ENCODE results near the gene CNOT2.

DNA sequence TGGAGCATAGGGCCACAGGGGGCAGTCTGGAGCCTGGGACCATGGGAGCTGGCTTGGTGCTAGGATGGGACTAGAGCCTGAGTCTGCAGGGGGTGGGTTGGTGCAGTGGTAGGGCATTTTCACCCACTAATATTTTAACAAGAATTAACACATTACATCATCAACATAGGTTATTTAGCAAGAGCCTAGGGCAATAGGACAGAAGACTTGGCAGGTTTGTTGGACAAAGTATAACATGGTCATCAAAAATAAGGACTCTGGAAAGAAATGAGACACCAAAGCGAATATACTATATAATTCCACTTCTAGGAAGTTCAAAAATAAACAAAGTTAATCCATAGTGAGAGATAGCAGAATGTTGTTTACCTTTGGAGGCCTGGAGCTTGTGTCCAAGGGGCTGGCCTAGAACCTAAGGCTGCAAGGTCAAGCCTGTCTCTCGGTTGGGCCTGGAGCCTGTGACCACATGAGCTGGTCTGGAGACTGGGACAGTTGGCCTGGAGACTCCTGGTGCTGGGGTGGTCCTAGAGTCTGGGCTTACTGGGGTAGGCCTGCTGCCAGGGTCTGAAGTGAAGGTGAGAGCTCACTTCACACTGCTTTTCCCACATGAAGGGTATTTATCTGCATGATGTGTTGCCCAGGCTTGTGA, 28.1 kb upstream of the CNOT2 start:
- TF ChIP-seq, protein P1, sequence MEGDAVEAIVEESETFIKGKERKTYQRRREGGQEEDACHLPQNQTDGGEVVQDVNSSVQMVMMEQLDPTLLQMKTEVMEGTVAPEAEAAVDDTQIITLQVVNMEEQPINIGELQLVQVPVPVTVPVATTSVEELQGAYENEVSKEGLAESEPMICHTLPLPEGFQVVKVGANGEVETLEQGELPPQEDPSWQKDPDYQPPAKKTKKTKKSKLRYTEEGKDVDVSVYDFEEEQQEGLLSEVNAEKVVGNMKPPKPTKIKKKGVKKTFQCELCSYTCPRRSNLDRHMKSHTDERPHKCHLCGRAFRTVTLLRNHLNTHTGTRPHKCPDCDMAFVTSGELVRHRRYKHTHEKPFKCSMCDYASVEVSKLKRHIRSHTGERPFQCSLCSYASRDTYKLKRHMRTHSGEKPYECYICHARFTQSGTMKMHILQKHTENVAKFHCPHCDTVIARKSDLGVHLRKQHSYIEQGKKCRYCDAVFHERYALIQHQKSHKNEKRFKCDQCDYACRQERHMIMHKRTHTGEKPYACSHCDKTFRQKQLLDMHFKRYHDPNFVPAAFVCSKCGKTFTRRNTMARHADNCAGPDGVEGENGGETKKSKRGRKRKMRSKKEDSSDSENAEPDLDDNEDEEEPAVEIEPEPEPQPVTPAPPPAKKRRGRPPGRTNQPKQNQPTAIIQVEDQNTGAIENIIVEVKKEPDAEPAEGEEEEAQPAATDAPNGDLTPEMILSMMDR (IDR thresholded peaks at IDR 0.05; ENCODE audit: poor library complexity): no peak
- no peak for TF ChIP-seq EZH2 (IDR thresholded peaks at IDR 0.05; ENCODE audit: borderline replicate concordance)
